ENCODE data around the gene HNF1B.

GRCh38 chr17:37682007-37682406 is 62.9 kb downstream of the HNF1B start:
- TF ChIP-seq, protein P1, sequence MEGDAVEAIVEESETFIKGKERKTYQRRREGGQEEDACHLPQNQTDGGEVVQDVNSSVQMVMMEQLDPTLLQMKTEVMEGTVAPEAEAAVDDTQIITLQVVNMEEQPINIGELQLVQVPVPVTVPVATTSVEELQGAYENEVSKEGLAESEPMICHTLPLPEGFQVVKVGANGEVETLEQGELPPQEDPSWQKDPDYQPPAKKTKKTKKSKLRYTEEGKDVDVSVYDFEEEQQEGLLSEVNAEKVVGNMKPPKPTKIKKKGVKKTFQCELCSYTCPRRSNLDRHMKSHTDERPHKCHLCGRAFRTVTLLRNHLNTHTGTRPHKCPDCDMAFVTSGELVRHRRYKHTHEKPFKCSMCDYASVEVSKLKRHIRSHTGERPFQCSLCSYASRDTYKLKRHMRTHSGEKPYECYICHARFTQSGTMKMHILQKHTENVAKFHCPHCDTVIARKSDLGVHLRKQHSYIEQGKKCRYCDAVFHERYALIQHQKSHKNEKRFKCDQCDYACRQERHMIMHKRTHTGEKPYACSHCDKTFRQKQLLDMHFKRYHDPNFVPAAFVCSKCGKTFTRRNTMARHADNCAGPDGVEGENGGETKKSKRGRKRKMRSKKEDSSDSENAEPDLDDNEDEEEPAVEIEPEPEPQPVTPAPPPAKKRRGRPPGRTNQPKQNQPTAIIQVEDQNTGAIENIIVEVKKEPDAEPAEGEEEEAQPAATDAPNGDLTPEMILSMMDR (IDR thresholded peaks at IDR 0.05) = no peak
- TF ChIP-seq POLR2A (IDR thresholded peaks at IDR 0.05) = no peak

Data from right lobe of liver (tissue), 4 donors.